Prostate gland (tissue), 2 donors: ENCODE data around the gene TARS1. TPM values are rescaled to one million over a fixed set of nuclear protein-coding genes. Genes with fewer than 3 reads are reported as not detected.

Experiments used
- DNase-seq: peaks from one replicate; pipeline ENCODE4 v3.0.0-alpha.2; 2019; ENCODE audit warnings: low spot score
- H3K27ac ChIP-seq, 2 donors: fragments of 200-600 bp; sonication (generic); 2 replicates each; pipeline ENCODE4 v1.5.1; 2017 to 2019
- H3K27me3 ChIP-seq: fragments of 200-600 bp; sonication (generic); replicated peaks from 2 replicates; pipeline ENCODE4 v1.5.1; 2019; ENCODE audit not compliant: insufficient read depth
- H3K36me3 ChIP-seq, 2 donors: fragments of 200-600 bp; sonication (generic); 1 replicate in 1 of 2; 2 replicates in 1 of 2; pipeline versions ENCODE4 v1.5.1 to v1.8.1; 2017 to 2019
- H3K4me1 ChIP-seq: fragments of 200-600 bp; sonication (generic); replicated peaks from 2 replicates; pipeline ENCODE4 v1.5.1; 2019
- H3K4me3 ChIP-seq, 2 donors: fragments of 200-600 bp; sonication (generic); 2 replicates each; pipeline ENCODE4 v1.5.1; 2017 to 2019
- H3K9me3 ChIP-seq: fragments of 200-600 bp; sonication (generic); 2 replicates; pipeline ENCODE4 v1.5.1; 2017
- POLR2A ChIP-seq: fragments of 450-650 bp; IDR thresholded peaks from one replicate; pipeline ENCODE4 v1.6.1; 2016; ENCODE audit warnings: antibody characterized with exemption, mild to moderate bottlenecking
- POLR2AphosphoS5 ChIP-seq: sonication (generic); formaldehyde crosslinking; IDR thresholded peaks from one replicate; pipeline ENCODE4 v1.6.1; 2017; ENCODE audit warnings: antibody characterized with exemption
- WGBS: methylation state at CpG from one replicate; pipeline ENCODE4 v1.1.5; 2018; 5-methylcytosine and 5-hydroxymethylcytosine counted together
- intact Hi-C: fragments of 100-400 bp; cut with DNase I; formaldehyde crosslinking; loops from one replicate; pipeline ENCODE4 v1.14.2; 2022
- total RNA-seq, 2 donors: library from RNA; depleted of rRNA; stranded (reverse); fragments of >200 nt; gene quantifications; one replicate each; pipeline ENCODE4 v1.1.0, GENCODE V29; 2016
- TF ChIP-seq, protein P1 (sequence below), 4 experiments: fragments of 200-600 bp in 2 of 4; fragments of 450-650 bp in 2 of 4; sonication (generic) in 2 of 4; IDR thresholded peaks; 1 replicate in 3 of 4; 2 replicates in 1 of 4; pipeline ENCODE4 v1.5.1; 2016 to 2019; ENCODE audit warnings: antibody characterized with exemption in 4 of 4, mild to moderate bottlenecking in 2 of 4, moderate library complexity in 2 of 4

Gene TARS1
- total RNA-seq, 2 donors from 2014 or later, result 27.4 to 65.9 TPM

DNA sequence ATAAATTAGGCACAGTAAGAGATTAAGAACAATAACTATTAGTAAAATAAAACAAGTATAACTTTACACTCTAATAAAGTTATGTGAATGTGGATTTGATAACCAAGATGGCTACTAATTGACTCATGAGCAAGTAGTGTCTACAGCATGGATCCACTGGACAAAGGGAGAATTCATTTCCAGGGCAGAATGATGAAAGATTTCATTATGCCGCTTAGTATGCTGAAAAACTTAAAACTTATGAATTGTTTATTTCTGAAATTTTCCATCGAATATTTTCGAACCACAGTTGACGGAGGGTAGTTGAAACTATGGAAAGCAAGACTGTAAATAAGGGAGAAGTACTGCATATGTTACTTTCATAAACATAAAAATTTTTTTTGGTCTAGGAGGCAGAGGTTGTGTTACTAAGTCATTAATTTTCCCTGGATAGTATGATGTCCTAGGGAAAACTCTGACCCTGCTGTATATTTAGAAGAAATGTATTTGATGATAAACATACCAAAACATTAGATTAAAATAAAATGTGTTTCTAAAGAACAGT is 24.9 kb upstream of the TARS1 start:
- TF ChIP-seq, protein P1, sequence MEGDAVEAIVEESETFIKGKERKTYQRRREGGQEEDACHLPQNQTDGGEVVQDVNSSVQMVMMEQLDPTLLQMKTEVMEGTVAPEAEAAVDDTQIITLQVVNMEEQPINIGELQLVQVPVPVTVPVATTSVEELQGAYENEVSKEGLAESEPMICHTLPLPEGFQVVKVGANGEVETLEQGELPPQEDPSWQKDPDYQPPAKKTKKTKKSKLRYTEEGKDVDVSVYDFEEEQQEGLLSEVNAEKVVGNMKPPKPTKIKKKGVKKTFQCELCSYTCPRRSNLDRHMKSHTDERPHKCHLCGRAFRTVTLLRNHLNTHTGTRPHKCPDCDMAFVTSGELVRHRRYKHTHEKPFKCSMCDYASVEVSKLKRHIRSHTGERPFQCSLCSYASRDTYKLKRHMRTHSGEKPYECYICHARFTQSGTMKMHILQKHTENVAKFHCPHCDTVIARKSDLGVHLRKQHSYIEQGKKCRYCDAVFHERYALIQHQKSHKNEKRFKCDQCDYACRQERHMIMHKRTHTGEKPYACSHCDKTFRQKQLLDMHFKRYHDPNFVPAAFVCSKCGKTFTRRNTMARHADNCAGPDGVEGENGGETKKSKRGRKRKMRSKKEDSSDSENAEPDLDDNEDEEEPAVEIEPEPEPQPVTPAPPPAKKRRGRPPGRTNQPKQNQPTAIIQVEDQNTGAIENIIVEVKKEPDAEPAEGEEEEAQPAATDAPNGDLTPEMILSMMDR (IDR thresholded peaks at IDR 0.05), result no peak
- TF ChIP-seq POLR2AphosphoS5 (no peak), POLR2A (no peak)
- WGBS, result 91% methylated on average over 4 of the region's 4 CpGs
- intact Hi-C loops, result no loop called here

DNA sequence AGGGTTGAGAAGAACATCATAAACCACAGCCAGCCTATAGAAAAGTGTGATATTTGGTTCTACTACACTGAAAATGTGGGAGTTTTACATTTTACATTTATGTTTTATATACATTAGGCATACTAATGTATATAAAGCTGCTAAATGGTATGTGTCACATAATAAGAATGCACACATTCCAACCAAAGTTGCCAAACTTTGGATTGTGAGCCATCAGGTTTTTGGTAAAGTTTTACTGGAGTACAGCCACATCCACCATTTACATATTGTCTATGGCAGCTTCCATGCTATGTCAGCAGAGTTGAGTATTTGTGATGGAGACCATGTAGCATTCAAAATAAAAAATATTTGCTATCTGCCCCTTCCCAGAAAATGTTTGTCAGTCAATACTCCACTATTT is 23.1 kb upstream of the TARS1 start:
- no peaks in the 10 kb centered on the region for H3K27me3 ChIP-seq

More for the DNA sequence above, 24.9 kb upstream of the TARS1 start:
- Histone ChIP-seq H3K4me3 (no peak overlapping the region), H3K4me1 (no peaks in the 10 kb centered on the region), H3K27ac (no peak overlapping the region), H3K9me3 (no peaks in the 10 kb centered on the region), H3K27me3 (no peaks in the 10 kb centered on the region), H3K36me3 (no peaks in the 10 kb centered on the region)
- no peak for DNase-seq

DNA sequence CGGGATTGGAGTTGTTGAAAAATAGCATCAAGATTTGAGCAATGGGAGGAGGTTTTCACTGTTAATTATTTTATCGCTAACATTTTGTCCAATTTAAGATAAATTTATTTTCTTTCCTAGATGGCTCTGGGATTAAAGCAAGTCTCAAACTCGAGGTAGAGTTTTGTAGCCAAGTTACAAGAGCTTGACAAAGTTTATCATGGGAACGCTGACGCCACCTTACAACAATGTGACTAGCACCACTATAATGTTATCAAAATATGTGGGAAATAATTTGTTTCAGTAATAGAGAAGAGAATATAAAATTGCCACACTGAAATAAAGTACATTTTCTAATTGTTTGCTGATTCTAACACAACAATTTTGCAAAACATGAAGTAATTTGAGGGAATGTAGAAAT is 19.8 kb upstream of the TARS1 start:
- no peaks in the 10 kb centered on the region for H3K4me1 ChIP-seq
- H3K27ac ChIP-seq, result no peak overlapping the region
- 75% methylated on average over 5 of the region's 5 CpGs for WGBS
- no peaks in the 10 kb centered on the region for H3K27me3 ChIP-seq
- TF ChIP-seq POLR2AphosphoS5 (no peak), POLR2A (no peak)
- TF ChIP-seq, protein P1 (IDR thresholded peaks at IDR 0.05), result no peak
- intact Hi-C loops, result loop anchor here (10.0 kb wide), 1 partner anchor 706 kb away; the partner anchor contains the start of gene NPR3
- H3K36me3 ChIP-seq, result no peaks in the 10 kb centered on the region
- H3K9me3 ChIP-seq, result no peaks in the 10 kb centered on the region
- no peak for DNase-seq
- no peak overlapping the region for H3K4me3 ChIP-seq

More for the DNA sequence above, 23.1 kb upstream of the TARS1 start:
- Histone ChIP-seq H3K4me3 (no peak overlapping the region), H3K27ac (no peak overlapping the region), H3K4me1 (no peaks in the 10 kb centered on the region), H3K9me3 (no peaks in the 10 kb centered on the region), H3K36me3 (no peaks in the 10 kb centered on the region)
- no peak for DNase-seq
- intact Hi-C loops, result no loop called here
- TF ChIP-seq, protein P1 (IDR thresholded peaks at IDR 0.05), result no peak
- TF ChIP-seq POLR2AphosphoS5, result no peak
- no peak for TF ChIP-seq POLR2A

DNA sequence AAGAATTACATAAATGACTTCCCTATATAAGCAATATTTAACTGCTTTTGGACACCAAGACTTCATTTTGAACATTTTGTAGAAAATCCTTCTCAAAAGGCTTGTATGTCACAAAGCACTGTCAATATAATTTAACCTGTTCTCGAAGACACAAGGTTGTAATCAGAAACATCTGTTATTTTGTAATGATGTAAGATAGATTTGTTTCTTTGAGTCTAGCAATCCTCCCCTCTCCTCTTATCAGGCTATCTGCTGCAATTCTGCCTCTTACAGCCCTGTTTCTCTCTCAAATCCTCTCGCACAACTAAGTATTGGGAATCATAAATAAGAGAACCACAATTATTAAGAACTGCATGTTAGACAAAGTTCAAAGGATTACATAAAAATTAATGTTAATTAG is 18.6 kb upstream of the TARS1 start:
- TF ChIP-seq, protein P1 (IDR thresholded peaks at IDR 0.05), result no peak
- no peak for TF ChIP-seq POLR2A
- no peak for TF ChIP-seq POLR2AphosphoS5
- Histone ChIP-seq H3K9me3 (no peaks in the 10 kb centered on the region), H3K27ac (no peak overlapping the region), H3K36me3 (no peaks in the 10 kb centered on the region), H3K4me1 (no peaks in the 10 kb centered on the region), H3K27me3 (no peaks in the 10 kb centered on the region), H3K4me3 (no peak overlapping the region)
- 73% methylated on average over 2 of the region's 2 CpGs for WGBS
- intact Hi-C loops, result loop anchor here (10.0 kb wide), 1 partner anchor 707 kb away; the partner anchor contains the start of gene NPR3
- DNase-seq, result no peak

DNA sequence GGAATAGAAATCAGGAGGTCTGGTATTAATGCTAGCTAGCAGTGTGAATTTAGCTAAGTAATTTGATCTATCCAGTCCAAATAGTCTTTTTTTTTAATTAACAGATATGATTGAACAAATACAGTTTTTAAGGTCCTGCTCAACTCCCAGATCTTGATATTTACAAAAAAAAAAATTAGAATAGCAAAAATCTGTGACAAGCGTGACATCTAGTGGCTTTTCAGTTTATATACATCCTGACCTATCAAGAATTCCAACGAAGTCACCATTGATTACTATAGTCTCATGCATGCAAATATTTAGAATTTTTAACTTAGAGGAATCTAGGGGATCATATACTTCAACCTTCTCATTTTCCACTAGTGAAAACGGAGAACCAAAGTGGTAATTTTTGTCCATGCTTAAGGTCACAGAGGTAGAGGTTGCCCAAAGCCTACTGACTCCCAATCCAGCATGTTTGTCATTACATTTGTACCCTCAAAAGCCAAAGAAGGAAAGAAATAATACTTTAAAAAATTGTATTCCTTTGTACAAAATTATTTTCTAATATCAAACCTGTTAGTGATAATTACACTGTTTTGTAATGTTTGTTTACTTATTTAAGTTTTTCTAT is 17.6 kb upstream of the TARS1 start:
- no peak for DNase-seq
- Histone ChIP-seq H3K4me3 (no peak overlapping the region), H3K4me1 (no peaks in the 10 kb centered on the region), H3K27ac (no peak overlapping the region), H3K36me3 (no peaks in the 10 kb centered on the region), H3K9me3 (no peaks in the 10 kb centered on the region), H3K27me3 (no peaks in the 10 kb centered on the region)
- WGBS, result 14% methylated on average over 3 of the region's 3 CpGs
- intact Hi-C loops, result loop anchor here (10.0 kb wide), 1 partner anchor 708 kb away; the partner anchor contains the start of gene NPR3
- TF ChIP-seq POLR2AphosphoS5 (no peak), POLR2A (no peak)
- TF ChIP-seq, protein P1 (IDR thresholded peaks at IDR 0.05), result peak in 2 of 4 experiments; percentile 33 to 40
